SW480 (cell line): ENCODE data around the gene MAGI3.

Experiments
- DNase-seq: peaks from one replicate; pipeline ENCODE4 v3.0.0-alpha.2; 2016; ENCODE audit warnings: low spot score

Gene MAGI3

GRCh38 chr1:113389953-113390834 lies at the start of gene MAGI3:
Gene MAGI3, plus strand, starts transcription at chr1:113390515. Its CDS starts 519 bp downstream, at chr1:113391034.
- peak; percentile 96 for DNase-seq

- DNase-seq = peak; percentile 40
These were observed 36.7 kb upstream of the MAGI3 start for GRCh38 chr1:113353580-113353979.

- DNase-seq = no peak
These were observed 26.4 kb upstream of the MAGI3 start for GRCh38 chr1:113363935-113364334.

GRCh38 chr1:113369040-113369439 lies 21.3 kb upstream of the MAGI3 start:
- DNase-seq = no peak

GRCh38 chr1:113369699-113370098 lies 20.6 kb upstream of the MAGI3 start:
- no peak for DNase-seq

- no peak for DNase-seq
These were observed 19.4 kb upstream of the MAGI3 start for GRCh38 chr1:113370868-113371267.

- peak; percentile 40 for DNase-seq
These were observed 17.8 kb upstream of the MAGI3 start for GRCh38 chr1:113372546-113372945.

GRCh38 chr1:113373644-113374043 lies 16.7 kb upstream of the MAGI3 start:
- no peak for DNase-seq

- DNase-seq = no peak
These were observed 14.4 kb upstream of the MAGI3 start for GRCh38 chr1:113375878-113376277.

GRCh38 chr1:113380075-113380474 lies 10.2 kb upstream of the MAGI3 start:
- DNase-seq = no peak

- DNase-seq = no peak
These were observed 2.2 kb upstream of the MAGI3 start for GRCh38 chr1:113388017-113388620.

- DNase-seq = peak; percentile 73
These were observed 1.5 kb upstream of the MAGI3 start for GRCh38 chr1:113388621-113389358.

- peak; percentile 13 for DNase-seq
These were observed 859 bp upstream of the MAGI3 start for GRCh38 chr1:113389359-113389952.

- peak; percentile 42 for DNase-seq
These were observed 745 bp downstream of the MAGI3 start for GRCh38 chr1:113390871-113391648.

GRCh38 chr1:113391649-113392271 lies 1.4 kb downstream of the MAGI3 start:
- DNase-seq = peak; percentile 58

GRCh38 chr1:113392541-113393128 lies 2.3 kb downstream of the MAGI3 start:
- no peak for DNase-seq

GRCh38 chr1:113394043-113394862 lies 3.9 kb downstream of the MAGI3 start:
- no peak for DNase-seq

- no peak for DNase-seq
These were observed 4.5 kb downstream of the MAGI3 start for GRCh38 chr1:113394863-113395259.

GRCh38 chr1:113396102-113396501 lies 5.8 kb downstream of the MAGI3 start:
- DNase-seq = no peak

GRCh38 chr1:113396585-113396984 lies 6.3 kb downstream of the MAGI3 start:
- DNase-seq = no peak
